Subcutaneous adipose tissue (tissue), 4 donors: ENCODE data around the gene WDR82. TPM values are rescaled to one million over a fixed set of nuclear protein-coding genes. Genes with fewer than 3 reads are reported as not detected.

Source experiments
- CTCF ChIP-seq: fragments of 450-650 bp; IDR thresholded peaks from one replicate; pipeline ENCODE4 v1.5.1; 2016; ENCODE audit warnings: low read depth, mild to moderate bottlenecking, control low read depth, antibody characterized with exemption, moderate library complexity
- total RNA-seq, 4 donors: library from RNA; depleted of rRNA; stranded (reverse); fragments of >200 nt; gene quantifications; one replicate each; pipeline ENCODE4 v1.1.0, GENCODE V29; 2016

WDR82 gene
- total RNA-seq, 4 donors from 2014 or later: 48.3 to 56.5 (median 51.6) TPM

DNA sequence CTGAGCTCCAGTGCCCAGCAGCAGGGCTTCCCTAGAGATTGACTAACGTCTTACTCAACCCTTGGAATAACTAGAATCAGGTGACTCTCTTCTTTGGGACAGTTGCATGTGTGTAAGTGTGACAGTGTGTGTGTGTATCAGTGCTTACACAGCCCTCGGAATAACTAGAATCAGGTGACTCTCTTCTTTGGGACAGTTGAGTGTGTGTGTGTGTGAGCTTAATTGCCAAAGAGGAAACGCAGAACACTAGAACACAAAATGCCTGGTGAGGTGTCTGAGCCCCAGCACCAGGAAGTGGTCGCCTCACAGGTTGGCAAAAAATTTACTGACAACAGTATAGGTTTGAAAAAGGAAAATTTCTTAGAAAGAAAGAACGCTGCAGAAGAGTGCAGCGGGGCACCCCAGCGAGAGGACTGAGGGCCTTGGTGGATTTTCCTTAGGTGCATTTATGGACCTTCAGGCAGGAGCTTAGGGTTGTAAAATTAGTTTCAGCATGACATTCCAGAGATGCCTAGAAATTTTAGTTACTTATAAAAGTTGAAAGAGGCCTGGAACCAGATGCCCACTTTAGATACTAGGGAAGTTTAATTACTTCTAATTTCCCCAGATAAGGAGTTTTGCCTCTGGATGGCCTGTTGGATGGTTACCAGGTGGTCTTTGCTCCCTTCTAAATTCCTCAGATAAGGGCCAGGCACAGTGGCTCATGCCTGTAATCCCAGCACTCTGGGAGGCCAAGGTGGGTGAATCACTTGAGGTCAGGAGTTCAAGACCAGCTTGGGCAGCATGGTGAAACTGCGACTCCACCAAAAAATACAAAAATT, 3.7 kb upstream of the WDR82 start:
- TF ChIP-seq CTCF: no peak

- no peak for TF ChIP-seq CTCF
Observed at GRCh38 chr3:52280050-52280461, 1.6 kb upstream of the WDR82 start.

GRCh38 chr3:52279596-52279995, 1.1 kb upstream of the WDR82 start:
- no peak for TF ChIP-seq CTCF

- TF ChIP-seq CTCF: no peak
Observed at GRCh38 chr3:52277972-52278509, 408 bp downstream of the WDR82 start.

DNA sequence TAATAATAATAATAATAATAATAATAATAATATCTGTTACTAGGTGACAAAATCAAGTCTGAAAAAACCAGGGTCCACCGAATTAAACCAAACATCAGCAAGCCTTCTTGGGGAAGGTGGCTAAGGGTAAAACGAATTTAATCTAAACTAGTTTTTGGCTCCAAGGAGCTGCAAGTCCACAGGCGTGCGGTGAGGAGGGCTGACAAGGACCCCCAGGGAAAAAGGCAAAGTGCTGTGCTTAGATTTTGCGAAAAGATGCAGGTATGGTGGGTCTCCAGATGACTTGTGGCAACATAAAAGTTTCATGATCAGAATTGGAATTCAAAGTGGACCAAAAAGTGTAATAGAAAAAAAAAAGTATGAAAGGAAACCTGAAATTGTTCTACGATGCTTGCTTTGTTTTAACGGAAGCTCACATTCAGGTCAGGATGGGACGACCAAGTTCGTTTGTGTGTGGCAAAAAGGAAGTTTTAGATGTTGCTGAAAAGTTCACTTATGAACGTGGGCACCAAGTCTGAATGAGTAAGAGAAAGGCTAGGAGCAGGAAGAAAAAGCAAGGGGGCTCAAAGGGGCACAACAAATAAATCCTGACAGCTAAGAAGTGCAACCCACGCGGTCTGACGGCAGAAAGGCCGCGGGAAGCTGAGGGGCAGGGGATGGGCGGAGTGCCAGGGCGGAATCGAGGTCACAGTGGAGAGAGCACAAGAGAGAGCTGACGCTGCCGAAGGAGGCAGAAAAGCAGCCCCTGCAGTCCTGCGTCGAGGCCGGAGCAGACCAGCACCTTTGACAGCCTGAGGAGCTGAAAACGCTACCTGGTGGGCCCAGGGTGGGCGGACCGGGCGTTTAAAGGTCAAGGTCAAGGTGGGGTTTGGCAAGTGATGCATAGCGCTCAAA, 1.1 kb downstream of the WDR82 start:
- no peak for TF ChIP-seq CTCF

DNA sequence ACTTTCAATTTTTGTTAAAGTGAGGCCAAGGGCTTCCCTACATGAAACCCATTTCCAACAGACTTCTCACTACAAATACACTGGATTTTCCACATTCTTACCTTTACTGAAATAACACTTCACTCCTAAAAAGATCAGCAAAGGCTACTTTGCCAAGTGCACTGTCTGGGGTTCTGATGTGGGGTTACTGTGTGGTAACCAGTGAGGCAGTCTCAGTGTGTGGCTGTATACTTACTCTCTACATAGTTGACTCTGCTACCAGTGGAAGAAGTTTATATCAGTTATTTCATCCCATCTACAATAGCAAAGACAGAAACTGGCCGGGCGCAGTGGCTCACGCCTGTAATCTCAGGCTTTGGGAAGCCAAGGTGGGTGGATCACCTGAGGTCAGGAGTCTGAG, 5.6 kb downstream of the WDR82 start:
- TF ChIP-seq CTCF: no peak

DNA sequence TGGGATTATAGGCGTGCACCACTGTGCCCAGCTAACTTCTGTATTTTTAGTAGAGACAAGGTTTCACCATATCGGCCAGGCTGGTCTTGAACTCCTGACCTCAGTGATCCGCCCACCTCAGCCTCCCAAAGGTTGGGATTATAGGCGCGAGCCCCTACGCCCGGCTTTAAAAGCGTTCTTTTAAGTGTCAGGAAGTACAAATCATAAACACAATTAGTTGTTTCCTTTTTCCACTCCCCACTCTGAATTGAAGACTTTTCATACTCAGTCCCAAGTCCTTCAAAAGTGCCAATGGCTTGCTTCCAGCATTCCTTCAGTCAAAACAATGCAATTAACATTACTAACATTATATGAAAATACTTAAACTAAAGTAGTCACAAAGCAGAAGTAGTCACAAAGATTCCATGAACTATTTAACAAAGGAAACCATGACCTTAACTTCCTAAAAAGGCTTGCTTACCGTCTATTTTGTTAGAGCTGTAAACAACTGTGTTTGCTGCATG, 8.1 kb downstream of the WDR82 start:
- no peak for TF ChIP-seq CTCF
